SKM-1 (cell line): ENCODE results near the gene FOXC2.
"Not testable (repeated sequence)": the region's sequence is repeated elsewhere in the genome, so short reads cannot be mapped to it uniquely, and the experiment has no call there.

Experiments
- DNase-seq: peaks from one replicate; lab custom pipeline; 2025; ENCODE audit not compliant: unreplicated experiment; lab: John Stamatoyannopoulos, UW

FOXC2 gene

DNA sequence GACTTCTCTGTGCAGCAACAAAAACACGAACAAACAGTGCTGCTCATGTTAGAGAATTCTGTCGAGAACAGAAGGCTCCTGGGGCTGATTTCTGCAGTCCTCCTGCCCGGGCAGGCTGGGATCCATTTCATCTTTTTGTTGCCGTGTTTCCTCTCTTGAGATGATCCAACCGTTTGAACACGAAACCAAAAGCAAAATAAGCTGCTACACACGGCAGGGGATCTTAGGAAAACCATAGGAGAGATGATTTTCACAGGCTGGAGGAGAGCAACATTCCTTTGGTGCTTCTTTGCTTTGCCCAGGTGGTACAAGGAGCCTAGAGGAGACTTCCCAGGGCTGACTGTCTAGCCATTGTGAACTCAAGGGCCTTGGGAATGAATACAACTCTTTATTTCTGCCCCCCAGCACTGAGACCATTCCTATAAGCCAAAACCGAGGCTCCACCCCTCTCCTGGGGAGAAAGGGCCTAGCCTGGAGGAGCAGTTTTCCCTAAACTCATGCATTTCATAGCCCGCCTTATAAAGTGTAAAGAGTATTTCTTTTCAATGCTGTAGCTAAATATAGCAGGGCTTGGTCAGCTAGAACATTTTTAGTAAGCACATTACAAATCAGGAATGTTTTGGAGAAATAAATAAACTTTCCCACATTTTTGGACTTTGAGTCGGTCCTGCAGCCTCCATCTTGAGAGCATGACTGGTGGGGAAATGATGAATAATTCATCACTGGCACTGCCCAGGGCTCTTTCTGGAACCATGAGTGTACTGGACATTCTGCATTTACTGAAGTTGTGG, 19.4 kb downstream of the FOXC2 start:
- DNase-seq: no peak

DNA sequence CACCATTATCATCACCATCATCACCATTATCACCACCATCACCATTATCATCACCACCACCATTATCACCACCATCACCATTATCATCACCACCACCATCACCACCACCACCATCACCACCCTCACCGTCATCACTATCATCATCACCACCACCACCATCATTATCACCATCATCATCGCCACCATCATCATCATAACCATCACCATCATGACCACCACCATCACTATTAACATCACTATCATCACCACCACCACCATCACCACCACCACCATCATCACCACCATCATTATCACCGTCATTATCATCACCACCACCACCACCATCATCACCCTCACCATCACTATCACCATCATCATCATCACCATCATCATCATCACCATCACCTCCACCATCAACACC, 20.9 kb downstream of the FOXC2 start:
- no peak for DNase-seq

DNA sequence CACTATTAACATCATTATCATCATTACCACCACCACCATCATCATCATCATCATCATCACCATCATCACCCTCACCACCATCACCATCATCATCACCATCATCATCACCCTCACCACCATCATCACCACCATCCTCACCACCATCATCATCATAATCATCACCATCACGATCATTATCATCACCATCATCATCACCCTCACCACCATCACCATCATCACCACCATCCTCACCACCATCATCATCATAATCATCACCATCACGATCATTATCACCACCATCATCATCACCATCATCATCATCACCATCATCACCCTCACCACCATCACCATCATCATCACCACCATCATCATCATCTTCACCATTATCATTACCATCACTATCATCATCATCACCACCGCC, 21.3 kb downstream of the FOXC2 start:
- DNase-seq: not testable (repeated sequence)

DNA sequence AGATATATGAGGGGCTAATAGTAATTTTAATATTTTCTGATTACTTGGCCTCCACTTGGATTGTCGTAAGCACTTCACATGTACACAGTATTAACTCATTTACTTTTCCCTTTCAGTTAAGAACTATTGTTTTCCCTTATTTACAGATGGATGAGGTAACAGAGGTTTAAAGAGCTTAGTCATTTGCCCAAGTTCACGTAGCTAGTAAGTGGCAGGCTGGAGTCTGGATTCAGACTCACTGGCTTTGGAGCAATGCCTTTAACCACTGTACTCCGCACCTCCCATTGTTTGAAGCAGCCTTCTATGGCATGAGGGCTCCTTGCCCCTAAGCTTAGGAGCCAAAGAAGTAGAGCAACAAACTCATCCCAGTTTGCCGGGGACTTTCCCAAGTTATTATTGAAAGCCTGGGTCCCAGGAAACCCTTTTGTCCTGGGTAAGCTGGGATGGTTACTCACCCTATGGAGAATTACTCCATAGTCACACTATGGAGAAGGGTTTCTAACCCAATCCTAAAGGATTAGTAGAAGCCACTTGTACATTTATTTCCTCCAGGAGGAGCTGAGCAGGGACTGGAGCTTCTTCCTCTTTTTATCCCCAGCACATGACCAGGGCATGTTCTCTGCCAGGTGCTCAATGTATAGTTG, 24.0 kb downstream of the FOXC2 start:
- no peak for DNase-seq

DNA sequence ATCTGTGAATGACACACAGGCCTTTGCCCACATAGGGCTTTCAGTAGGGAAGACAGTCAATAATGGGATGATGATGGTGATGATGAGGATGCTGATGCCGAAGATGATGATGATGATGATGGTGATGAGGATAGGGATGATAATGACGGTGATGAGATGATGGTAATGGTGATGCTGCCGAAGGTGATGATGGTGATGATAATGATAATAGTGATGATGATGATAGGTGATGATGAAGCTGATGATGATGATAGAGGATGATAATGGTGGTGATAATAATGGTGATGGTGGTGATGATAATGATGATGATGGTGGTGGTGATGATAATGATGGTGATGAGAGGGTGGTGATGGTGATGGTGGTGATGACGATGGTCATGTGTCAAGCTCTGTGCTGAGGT, 24.6 kb downstream of the FOXC2 start:
- DNase-seq: no peak

DNA sequence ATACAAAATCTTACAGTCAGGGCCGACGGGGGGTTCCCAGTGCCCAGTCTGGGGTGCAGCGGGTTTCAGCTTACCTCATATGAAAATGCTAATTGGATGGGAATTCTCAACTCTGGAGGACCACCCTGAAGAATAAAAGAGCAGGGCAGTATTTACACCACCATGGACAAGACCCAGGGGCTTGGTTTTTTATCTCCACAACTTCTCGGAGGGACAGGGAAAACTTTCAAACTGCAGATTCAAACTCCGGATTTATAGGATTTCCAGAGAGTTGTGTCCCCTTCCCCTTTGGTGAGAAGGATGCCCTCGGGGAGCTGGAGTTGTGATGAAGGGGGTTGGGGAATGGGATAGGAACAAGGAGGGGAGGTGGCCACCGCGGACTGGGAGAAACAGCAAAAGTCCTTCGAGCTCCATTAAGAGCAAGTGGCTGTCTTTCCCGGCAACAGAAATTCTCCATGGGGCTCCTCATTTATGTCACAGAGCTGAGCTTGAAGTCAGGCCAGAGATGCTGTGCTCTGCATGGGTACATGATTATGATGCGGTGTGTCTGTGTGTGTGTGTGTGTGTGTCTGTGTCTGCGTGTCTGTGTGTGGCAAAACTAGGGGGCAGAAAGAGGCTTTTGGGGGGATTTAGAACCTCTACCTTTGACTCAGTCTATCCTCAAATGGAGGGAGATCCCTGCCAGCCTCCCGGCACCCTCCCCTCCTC, 27.4 kb downstream of the FOXC2 start:
- no peak for DNase-seq

DNA sequence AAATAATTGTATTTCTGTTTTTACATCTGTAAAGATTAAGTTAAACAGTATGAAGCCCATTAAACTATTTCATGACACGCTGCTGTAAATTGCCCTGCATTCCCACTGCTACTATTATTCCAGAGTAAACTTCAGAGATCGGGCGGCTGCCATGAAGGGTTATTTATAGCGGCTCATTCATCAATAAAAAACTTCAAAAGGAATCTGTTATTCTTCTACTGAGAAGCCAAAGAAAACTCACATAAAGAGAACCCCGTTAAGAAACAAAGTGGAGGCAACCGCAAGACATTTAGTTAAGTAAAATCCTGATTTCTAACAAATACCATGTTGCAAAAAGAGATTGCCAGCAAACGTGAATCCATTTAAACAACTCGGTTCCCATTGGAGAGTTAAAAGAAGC, 28.1 kb downstream of the FOXC2 start:
- no peak for DNase-seq

DNA sequence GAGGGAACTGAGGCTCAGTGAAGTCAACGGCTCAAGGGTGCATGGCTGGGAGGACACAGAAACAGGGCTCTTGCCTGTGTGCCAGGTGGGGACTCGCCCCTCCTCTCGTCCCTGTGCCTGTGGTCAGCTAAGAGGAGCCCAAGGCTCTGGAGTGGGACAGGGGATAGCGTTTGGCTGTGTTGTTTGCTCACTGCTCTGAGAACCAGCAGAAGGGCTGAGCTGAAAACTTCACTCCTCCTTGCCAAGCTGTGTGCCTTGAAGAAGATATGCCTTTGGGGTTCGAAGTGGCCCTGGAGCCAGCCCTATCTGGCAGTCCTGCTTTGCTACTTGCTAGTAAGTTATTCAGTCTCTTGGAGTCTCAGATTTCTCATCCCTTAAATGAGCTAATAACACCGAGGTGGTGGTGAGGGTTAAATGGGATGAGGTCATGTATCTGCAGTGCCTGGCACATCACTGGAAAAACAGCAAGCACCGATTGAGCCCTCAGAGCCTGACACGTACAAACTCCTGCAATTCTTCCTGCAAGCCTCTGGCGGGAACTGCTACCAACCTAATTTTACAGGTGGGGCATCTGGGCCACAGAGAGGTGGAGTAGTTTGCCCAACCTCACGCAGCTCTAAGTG, 29.5 kb downstream of the FOXC2 start:
- no peak for DNase-seq

DNA sequence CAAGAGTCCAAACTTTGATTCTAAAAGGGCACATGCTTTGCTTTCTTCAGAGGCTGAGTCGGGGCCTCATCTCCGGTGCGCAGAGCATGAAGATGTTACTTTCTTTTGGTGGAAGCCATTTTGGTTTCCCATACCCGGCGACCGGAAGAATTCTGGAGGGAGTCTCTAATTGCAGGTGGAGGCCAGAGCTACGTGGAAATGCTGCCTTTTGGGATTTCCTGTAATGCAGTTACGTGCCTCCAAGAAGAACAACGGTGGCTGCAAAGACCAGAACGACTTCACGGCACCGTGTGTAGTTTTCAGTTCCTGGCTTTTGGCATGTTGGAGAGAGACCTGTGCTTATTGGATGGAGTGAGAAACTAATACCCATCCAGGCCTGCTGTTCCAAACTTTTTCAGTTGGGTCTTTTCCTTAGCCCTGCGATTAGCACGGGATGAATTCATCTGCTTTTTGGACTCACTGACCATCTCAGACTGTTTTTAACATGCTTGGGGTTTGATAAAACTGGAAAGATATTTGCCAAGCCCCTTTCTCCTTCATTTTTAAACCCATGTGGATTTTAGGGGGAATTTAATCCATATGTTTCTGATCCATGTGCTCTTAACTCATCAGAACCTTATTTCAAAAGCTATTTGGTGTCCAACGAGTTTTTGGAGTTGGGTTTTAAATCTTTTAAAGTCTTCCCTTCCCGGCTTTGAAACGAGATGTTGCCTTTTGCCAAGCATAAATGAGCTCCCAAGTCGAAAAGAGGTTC, 30.7 kb downstream of the FOXC2 start:
- no peak for DNase-seq

DNA sequence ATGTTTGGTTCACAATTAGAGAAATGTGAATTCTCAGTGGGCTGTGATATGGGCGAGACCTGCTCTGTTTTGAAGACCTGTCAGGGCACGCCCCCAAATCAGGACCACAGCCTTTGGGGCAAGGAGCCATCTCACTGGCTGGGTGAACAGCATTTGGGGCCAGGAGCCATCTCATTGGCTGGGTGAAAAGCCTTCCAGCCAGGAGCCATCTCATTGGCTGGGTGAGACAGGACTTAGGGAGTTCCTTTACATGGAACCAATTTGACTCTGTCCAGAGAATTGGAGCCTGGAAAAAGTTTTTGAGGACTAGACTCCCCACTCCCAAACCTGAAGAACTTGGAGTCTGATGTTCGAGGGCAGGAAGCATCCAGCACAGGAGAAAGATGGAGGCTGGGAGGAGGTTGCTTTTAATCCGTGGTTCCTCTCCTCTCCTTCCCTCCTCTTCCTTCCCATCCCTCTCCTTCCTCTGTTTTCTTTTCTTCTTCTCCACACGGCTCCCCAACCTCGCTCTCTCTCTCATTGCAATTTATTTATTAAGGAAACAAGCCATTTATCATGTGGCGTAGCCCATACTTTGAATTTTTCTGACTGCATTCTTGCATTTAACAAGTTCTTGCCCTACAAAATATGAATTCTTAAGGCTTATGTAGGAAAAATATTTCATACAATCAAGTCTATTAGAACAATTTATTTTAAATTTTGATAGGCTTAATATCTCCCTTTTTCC, 31.4 kb downstream of the FOXC2 start:
- DNase-seq: no peak

DNA sequence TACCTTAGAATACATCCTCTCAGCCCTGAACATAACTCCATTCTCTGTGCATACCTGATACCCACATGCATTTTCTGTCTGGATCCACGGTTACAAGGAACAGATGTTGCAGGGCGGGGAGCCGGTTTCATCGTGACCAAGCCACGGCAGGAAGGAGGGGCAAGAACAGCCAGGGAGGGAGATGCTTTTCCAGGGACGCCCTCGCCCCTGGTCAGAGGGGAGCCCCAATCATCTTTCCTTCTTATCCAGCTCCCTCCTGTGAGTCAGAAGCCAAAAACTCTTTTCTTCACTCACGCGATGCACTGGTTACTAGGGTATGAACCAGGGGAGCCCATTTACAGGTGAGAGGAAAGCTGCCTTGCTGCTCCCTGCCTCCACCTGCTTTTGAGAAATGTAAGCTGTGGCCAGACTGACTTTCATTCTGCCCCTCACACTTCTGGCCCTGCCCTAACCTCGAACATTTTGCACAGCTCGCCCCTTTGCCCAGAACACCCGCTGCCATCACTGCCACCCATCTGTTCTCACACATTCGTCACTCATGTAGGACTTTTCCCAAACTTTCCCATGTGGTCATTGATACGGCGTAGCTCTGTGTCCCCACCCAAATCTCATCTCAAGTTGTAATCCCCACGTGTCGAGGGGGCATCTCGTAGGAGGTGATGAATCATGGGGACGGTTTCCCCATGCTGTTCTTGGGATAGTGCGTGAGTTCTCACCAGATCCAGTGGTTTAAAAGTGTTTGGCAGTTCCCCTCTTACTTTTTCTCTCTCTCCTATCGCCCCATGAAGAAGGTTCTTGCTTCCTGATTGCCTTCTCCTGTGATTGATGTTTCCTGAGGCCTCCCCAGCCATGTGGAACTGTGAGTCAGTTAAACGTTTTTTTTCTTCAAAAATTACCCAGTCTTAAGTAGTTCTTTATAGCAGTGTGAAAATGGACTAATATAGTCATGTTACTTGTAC, 32.3 kb downstream of the FOXC2 start:
- no peak for DNase-seq

DNA sequence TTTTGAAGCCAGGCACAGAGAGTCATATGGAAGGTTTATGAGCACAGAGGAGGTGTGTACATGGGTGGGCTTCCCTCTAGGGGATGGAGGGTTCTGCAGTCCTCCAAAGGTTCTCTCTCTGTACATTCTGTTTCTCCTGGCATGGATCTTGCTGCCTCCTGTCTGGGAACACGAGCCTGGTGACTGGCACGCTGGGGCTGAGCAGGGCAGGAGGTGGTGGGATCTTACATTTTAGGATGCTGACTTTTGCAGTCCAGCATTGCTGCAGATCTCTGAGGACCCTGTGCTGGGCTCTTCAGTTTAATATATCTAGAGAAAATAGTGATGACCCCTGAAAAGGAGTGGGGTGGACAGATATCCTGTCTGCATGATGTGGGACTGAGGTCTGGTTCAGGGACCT, 34.7 kb downstream of the FOXC2 start:
- no peak for DNase-seq

DNA sequence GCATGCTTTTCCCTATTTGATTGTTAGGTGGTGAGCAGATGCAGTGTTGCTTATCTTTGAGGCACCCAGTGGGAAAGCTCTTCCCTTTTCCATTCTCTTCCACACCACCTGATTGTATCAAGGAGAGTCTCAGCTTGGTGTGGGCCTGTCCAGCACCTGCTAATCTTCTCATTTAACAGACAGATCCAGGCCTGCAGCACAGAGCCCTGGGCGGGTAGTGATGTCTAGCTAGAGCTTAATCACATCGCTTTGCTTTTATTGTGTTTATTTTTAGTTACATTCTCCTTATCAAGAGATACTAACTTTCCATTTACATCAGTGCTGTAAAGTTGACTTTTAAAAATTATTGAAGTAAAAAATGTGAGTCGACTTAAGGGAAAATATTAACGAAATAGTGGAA, 35.9 kb downstream of the FOXC2 start:
- DNase-seq: no peak

DNA sequence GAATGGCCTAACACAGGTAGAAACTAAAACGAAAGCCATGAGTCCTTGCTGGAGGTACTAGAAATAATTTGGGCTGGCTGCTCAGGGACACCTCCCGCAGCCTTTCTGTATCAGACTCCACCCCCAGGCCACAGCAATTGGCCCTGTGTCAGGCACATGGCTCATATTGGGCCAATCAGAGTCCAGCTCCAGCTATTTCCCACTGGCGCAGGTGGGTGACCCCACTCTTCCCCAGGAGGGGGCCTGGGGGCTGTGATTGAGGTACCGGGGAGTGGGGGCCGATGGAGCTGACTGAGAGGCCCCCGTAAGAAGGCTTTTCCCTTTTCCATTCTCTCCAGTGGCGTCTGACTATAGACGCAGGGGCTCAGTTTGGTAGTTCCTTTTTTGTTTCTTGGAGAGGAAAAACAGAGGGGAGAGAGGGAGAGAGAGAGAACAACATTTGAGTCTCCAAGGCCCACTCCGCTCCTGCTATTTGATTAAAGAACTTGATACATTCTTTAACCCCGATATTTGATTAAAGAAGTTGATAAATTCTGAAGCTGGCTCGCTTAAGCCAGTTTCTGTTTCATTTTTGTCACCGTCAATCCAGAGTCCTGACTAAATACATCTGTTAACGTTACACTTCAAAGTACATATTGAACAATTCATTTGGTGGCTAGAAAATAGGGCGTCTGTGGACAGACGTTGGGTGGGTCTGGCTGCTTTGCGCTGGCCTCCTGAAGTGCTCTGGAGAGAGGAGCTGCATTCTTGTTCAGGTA, 38.0 kb downstream of the FOXC2 start:
- no peak for DNase-seq

DNA sequence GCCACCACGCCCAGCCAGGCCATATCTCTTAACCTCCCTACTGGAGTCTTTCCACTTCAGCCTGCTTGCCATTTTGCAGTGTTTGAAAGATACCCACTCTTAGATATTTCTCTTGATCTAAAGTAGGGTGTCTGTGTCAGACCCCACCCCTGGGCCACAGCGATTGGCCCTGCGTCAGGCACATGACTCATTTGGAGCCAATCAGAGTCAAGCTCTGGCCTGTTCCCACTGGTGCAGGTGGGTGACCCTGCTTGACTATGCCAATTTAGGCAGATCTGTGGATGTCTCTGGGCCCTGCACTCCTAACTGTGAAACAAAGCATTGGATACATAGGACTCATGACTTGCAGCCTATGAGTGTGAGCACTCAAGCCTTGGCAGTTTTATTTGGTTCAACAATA, 39.3 kb downstream of the FOXC2 start:
- DNase-seq: no peak

DNA sequence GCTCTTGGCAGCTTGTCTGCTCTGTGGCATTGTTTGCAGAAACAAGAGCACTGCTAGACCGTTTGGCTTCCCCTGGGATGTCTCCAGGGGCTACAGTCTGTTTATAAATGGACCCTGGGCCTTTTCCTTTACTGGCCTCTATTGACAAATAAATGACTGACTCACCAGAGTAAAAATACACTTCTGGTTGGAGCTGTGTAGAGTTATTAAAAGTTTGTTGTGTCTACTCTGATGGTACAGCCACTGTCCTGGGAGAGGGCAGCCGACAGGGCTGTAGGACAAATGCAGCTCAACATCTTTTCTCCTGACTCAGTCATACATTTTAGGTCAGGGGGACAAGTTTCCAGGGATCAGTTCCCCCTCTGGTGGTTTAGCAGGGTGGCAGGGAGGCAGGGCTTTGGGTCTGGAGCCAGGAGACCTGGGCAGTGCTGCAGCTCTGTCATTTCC, 41.7 kb downstream of the FOXC2 start:
- DNase-seq: no peak

DNA sequence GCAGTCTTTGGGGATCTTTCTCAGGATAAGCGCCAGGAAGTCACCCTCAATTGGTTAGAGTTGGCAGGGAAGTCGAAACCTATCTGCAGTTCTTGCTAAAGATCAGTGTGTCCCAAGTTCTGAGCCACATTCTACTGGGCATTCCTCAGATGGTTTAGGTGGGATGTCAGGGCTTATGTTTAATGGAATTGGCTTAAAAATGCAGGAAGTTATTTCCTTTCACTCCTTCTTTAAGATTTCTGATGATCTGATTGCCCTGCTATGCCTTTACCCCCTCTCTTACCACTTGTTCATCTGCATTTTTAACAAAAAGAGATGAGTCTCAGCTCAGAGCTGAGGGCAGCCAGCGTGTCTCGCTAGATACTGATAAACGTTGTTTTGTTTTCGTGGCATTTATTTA, 42.5 kb downstream of the FOXC2 start:
- DNase-seq: no peak

DNA sequence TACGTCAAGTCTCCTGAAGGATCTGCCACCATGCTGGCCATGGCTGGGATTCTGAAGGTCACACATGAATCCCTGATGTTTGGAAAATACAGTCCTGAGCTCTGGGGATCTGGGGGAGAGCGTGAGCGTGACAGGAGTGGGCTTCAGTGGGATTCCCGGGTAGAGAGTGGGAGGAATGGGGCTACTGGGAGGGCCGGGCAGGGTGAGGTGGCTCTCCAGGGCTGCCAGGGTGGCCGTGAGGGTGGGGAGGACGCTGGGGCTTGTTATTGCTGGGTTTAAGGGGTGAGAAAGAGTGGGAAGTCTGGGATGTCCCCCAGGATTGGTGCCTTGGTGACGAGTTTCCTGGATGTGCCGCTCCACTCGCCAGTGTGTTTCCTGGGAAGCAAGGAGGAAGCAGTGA, 43.0 kb downstream of the FOXC2 start:
- DNase-seq: no peak
